Measurements from ENCODE around the gene NEGR1. TPM values are rescaled to one million over a fixed set of nuclear protein-coding genes. Genes with fewer than 3 reads are reported as not detected.
"Not testable (repeated sequence)": the region's sequence is repeated elsewhere in the genome, so short reads cannot be mapped to it uniquely, and the experiment has no call there.

NEGR1 gene
- polyA plus RNA-seq, 4 donors: 3.5 to 5.2 (median 4.1) TPM

- DNase-seq (ENCODE audit: low read depth in 4 of 4, low spot score in 3 of 4): not testable (repeated sequence)
These were observed 46.4 kb downstream of the NEGR1 start for GRCh38 chr1:72235931-72236330.

DNA sequence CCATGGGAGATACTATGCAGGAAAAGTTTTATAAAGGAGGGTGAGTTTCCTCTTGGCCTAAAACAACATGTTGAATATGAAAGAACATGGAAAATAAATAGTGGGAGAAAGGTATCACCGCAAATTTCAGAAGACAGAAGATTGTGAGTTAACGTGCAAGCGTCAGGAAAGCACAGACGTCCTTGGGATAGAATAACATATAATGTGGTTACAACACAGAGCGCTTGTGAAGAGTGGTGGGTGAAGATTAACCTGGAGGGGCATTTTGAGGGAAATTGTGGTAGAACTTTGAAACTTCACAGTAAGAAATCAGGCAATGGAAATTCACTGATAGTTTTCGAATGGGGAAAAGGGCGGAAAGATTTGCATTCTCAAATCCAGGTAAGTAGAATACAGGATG is 47.3 kb downstream of the NEGR1 start:
- no peak for DNase-seq (ENCODE audit: low read depth in 4 of 4, low spot score in 3 of 4)

- no peak for DNase-seq (ENCODE audit: low read depth in 4 of 4, low spot score in 3 of 4)
These were observed 51.6 kb downstream of the NEGR1 start for GRCh38 chr1:72230746-72231145.

GRCh38 chr1:72229893-72230292 is 52.4 kb downstream of the NEGR1 start:
- DNase-seq (ENCODE audit: low read depth in 4 of 4, low spot score in 3 of 4): no peak

DNA sequence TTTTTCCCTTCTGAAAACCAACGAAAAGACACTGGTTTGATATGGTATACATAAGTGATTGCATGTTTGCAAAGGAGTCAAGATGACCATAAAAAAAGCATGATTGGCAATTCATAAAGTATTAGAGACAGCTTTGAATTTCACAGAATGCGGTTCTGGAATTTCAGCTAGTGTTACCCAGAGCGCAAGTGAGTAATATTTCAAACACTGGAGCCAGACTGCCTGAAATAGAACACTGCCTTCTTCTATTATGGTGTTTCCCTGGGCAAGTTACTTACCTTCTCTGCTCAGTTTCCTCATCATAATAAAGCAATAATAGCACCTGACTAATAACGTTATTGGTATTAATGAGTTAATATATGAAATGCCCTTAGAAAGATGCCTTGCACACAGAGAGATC is 54.7 kb downstream of the NEGR1 start:
- no peak for DNase-seq (ENCODE audit: low read depth in 4 of 4, low spot score in 3 of 4)

GRCh38 chr1:72224506-72224905 is 57.8 kb downstream of the NEGR1 start:
- no peak for DNase-seq (ENCODE audit: low read depth in 4 of 4, low spot score in 3 of 4)

DNA sequence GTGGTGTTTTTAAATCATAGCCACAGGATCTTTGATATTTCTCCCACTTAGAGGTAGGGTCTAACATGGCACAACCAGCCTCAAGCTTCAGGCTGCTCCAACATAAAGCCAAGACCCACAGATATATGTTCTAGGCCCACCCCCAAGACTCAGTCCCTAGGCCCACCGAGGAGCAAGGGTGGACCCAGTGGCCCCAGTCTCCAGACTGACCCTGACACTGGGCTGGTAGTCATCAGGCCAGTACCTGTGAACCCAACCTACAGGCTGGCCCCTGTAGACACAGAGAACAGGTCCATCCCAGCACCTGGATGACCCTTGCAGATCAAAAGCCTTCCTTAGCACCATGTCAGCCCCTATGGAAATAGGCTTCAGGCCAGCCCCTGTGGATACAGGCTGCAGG is 60.5 kb downstream of the NEGR1 start:
- no peak for DNase-seq (ENCODE audit: low read depth in 4 of 4, low spot score in 3 of 4)

GRCh38 chr1:72218141-72218739 is 64.1 kb downstream of the NEGR1 start:
- DNase-seq (ENCODE audit: low read depth in 4 of 4, low spot score in 3 of 4): no peak

DNA sequence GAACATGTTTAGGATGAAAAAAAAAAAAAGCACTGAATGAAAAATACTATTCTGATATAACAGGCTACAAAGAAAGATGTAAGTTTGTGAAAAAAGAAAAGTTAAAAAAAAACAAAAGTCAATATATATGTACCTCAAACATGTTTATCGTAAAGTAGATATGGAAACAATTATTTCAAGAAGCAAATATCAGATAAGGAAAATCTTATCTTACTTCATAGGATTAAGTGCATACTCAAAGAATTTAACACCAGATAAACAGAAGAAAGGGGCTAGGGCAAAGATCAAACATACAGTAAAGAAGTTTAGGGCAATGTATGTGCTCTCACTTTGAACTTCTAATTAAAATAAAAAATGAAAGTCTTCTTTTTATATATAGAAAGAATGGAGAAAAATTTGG is 75.3 kb downstream of the NEGR1 start:
- no peak for DNase-seq (ENCODE audit: low read depth in 4 of 4, low spot score in 3 of 4)

DNA sequence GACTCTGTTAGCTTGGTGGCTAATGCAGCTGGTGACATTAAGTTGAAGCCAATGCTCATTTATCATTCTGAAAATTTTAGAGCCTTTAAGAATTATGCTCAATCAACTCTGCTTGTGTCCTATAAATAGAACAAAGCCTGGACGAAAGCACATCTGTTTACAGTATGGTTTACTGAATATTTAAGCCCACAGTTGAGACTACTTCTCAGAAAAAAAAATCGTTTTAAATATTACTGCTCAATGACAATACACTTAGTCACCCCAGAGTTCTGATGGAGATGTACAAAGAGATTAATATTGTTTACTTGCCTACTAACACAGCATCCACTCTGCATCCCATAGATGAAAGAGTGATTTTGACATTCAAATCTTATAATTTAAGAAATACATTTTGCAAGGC is 79.6 kb downstream of the NEGR1 start:
- DNase-seq (ENCODE audit: low read depth in 4 of 4, low spot score in 3 of 4): no peak

GRCh38 chr1:72197786-72198185 is 84.6 kb downstream of the NEGR1 start:
- DNase-seq (ENCODE audit: low read depth in 4 of 4, low spot score in 3 of 4): no peak

DNA sequence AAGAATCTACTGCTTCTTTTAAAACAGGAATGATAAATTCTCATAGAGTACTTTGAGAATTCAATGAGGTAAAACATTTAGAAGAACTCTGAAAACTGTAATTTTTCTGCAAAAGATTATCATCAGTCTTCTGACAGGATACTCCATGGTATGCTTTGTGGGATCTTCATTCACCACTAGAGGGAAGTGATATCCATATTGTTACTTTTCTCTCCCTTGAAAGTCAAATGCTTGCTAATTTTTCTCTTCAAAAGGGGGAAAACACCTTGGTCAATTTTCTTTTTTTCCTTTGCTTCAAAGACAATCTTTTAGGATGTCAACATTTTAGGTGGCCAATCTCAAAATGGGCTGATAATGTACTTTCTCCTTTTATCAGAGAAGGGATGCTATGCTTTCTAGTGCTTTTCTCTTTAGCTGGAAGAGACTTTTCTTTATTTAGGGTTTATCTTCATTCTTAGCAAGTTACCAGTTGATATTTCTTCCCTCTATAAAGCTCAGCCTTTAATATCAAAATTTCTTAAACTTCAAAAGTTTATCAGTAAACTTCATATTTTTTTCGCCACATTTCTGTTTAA is 95.5 kb downstream of the NEGR1 start:
- no peak for DNase-seq (ENCODE audit: low read depth in 4 of 4, low spot score in 3 of 4)

- DNase-seq (ENCODE audit: low read depth in 4 of 4, low spot score in 3 of 4): no peak
These were observed 98.1 kb downstream of the NEGR1 start for GRCh38 chr1:72184099-72184701.

DNA sequence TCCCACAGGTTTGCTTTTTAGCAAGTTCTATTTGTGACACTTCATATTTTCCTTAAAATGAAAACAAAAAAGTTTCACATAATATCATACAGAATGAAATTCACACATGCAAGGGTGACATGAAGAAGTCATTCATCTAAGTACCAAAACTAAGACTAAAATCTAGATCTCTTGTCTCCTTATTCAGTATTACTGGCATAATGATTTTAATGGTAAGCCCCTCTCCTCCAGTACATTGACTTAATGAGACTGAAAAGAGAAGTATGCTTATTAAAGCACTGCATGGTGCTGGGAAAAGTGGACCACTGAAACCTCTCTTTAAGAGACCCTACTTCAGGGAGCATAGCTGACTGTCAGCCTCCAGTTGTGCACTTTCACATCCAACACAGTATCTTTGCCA is 99.5 kb downstream of the NEGR1 start:
- DNase-seq (ENCODE audit: low read depth in 4 of 4, low spot score in 3 of 4): no peak

DNA sequence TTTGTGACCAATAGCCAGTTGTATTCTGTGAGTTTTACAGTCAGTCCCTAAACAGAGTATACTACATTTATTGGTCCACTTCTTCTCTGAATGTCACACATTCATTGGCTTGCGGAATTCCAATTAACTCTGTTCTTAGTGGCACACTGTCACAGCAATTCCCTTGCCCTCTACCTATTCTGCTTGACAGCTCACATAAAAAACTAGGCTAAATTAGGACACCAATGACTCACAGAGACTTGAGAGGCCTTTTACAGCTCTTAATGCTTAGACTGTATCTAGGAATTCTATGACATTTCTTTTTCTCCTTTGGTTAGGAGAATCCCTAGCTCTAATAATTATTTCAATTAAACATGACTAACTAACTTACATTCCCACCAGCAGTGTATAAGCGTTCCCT is 104.1 kb downstream of the NEGR1 start:
- DNase-seq (ENCODE audit: low read depth in 4 of 4, low spot score in 3 of 4): no peak

- no peak for DNase-seq (ENCODE audit: low read depth in 4 of 4, low spot score in 3 of 4)
These were observed 104.6 kb downstream of the NEGR1 start for GRCh38 chr1:72177711-72178110.

- DNase-seq (ENCODE audit: low read depth in 4 of 4, low spot score in 3 of 4): no peak
These were observed 112.1 kb downstream of the NEGR1 start for GRCh38 chr1:72170246-72170645.

DNA sequence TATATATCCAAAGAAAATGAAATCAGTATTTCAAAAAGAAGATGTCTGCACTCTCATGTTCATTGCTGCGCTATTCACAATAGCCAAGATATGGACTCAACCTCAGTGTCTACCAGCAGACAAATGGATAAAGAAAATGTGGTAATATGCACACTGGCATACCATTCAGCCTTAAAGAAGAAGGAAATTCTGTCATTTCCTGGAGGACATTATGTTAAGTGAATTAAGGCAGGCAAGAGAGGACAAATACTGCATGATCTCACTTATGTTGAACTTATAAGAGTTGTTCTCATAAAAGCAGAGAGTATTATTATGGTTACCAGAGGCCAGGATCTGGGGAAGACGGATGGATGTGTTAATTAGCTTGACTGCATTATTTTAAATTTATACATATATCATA is 115.9 kb downstream of the NEGR1 start:
- no peak for DNase-seq (ENCODE audit: low read depth in 4 of 4, low spot score in 3 of 4)

DNA sequence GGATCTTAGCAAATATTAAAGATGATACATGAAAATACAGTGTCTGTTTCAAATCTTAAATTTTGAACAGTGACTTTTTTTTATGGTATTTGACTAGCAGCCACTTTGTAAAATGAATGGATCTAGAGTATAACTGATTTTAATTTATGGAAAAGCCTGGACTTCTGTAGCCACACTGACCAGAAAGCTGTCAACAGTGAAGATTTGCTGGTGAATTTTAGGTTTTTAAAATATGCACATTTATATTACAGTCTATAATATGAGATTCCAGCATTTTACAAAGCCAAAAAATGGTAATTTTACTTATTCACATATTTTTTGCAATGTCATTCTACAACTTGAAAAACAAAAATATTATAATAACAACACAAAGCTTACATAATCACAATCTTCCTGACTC is 131.8 kb downstream of the NEGR1 start:
- DNase-seq (ENCODE audit: low read depth in 4 of 4, low spot score in 3 of 4): no peak

DNA sequence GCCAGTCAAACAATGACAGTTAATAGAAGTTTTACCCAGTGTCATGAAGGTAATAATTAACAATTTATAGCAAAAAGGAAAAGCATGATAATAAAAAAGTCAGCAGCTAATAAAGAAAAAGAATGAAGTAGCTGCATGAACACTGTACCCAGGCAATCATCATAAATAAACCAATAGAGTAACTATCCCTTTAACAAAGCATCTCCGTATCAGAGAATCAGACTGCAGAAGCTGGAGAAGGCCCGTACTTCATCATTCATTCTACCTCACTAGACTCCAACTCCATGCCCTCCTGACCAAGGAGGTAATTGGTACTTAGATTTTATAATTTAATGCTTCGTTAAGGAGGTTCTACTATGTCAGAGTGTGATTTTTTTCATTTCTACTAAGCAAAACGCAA is 140.5 kb downstream of the NEGR1 start:
- no peak for DNase-seq (ENCODE audit: low read depth in 4 of 4, low spot score in 3 of 4)

DNA sequence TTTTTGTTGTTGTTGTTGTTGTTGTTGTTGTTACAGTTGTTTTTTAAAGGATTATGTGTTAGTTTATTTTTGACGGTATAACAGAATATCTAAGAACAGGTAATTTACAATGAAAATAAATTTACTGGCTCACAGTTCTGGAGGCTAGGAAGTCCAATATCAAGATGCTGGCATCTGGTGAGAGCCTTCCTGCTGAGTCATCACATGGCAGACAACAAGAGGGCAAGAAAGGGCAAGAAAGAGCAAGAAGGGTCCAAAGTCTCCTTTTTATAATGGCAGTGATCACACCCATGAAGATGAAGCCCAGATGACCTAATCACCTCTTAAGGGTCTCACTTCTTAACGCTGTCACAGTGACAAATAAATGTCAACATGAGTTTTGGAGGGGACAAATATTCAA is 142.1 kb downstream of the NEGR1 start:
- no peak for DNase-seq (ENCODE audit: low read depth in 4 of 4, low spot score in 3 of 4)

DNA sequence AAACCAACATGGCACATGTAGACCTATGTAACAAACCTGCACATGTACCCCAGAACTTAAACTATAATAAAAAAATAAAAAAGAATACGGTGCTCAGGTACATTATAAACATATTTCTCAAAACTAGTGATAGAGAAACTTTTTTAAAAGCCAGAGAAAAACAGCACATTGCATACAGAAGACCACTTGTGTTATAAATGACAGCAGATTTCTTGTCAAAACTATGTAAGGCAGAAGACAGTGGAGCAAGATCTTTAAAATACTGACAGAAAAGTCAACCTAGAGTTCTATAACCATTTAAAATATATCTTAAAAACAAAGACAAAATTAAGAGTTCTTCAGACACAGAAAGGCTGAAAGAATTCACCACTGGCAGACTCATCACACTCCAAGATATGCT is 144.7 kb downstream of the NEGR1 start:
- DNase-seq (ENCODE audit: low read depth in 4 of 4, low spot score in 3 of 4): no peak

DNA sequence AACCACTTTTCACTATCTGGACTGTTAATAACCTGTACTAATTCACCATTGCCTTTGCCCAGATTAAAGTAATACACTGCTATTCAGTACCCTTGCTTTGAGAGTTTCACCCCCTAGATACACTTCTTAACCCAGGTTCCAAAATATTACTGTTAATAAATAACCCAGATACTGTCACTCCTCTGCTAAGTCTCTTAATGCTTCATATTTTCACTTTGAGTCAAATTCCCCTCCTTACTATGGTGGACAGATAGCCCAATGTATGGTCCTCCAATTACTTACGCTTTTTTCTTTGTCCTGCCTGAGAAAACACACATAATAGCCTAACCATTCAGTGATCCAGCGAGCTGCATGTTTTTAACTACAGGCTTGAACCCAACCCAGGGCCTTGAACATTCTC is 152.5 kb downstream of the NEGR1 start:
- DNase-seq (ENCODE audit: low read depth in 4 of 4, low spot score in 3 of 4): no peak

All from right renal pelvis (tissue), 4 donors.